IMR-90 (cell line): ENCODE results near the gene ZNF888. TPM values are rescaled to one million over a fixed set of nuclear protein-coding genes. Genes with fewer than 3 reads are reported as not detected.
A peak's percentile ranks its signal among the peaks of the same experiment; 100 is the strongest.

ENCODE experiments used
- ATAC-seq: fragments of 200-7000 bp; cut with Tn5 transposase; 2 replicates; pipeline ENCODE4 v1.9.1; 2020; ENCODE audit warnings: low read depth, mild to moderate bottlenecking, moderate library complexity
- Bru-seq: library from RNA; stranded (reverse); fragments of 400-500 nt; gene quantifications from one replicate; lab custom pipeline; 2021; lab: Mats Ljungman, UMichigan
- BruChase-seq, 2 experiments: library from RNA; stranded (reverse); fragments of 400-500 nt; gene quantifications; one replicate each; lab custom pipeline; 2021; lab: Mats Ljungman, UMichigan
- BruUV-seq: library from RNA; stranded (reverse); fragments of 400-500 nt; replicated peaks from 2 replicates; lab custom pipeline; 2021; lab: Mats Ljungman, UMichigan
- CTCF ChIA-PET: fragments of 300-600 bp; formaldehyde crosslinking; extraction: SDS; loops from one replicate; lab custom pipeline; 2021; ENCODE audit warnings: antibody characterized with exemption; lab: Yijun Ruan, JAX
- POLR2A ChIA-PET: fragments of 300-600 bp; sonication (Branson Sonifier 250); formaldehyde crosslinking; loops from one replicate; lab custom pipeline; 2022; ENCODE audit warnings: antibody characterized with exemption; ENCODE audit not compliant: unreplicated experiment; lab: Charles Lee
- DNase-seq: peaks from one replicate; pipeline ENCODE4 v3.0.0; 2013
- H2AFZ ChIP-seq: replicated peaks from 2 replicates; pipeline ENCODE3; 2013; ENCODE audit warnings: low read length, mild to moderate bottlenecking; ENCODE audit not compliant: poor library complexity
- H2AK5ac ChIP-seq: 2 replicates; pipeline ENCODE4 v1.6.1; 2013; ENCODE audit warnings: low read depth, low read length, inconsistent platforms
- H2AK9ac ChIP-seq: replicated peaks from 2 replicates; pipeline ENCODE3; 2013; ENCODE audit warnings: mild to moderate bottlenecking, low read depth, low read length, moderate library complexity; ENCODE audit not compliant: poor library complexity
- H2BK120ac ChIP-seq: 2 replicates; pipeline ENCODE4 v1.6.1; 2013; ENCODE audit warnings: low read depth, low read length, inconsistent platforms
- H2BK15ac ChIP-seq: 3 replicates; pipeline ENCODE4 v1.6.1; 2013; ENCODE audit warnings: low read depth, low read length, inconsistent platforms
- H2BK20ac ChIP-seq: 2 replicates; pipeline ENCODE4 v1.6.1; 2013; ENCODE audit warnings: low read depth, mild to moderate bottlenecking, inconsistent platforms, low read length, moderate library complexity
- H2BK5ac ChIP-seq: 2 replicates; pipeline ENCODE4 v1.6.1; 2013; ENCODE audit warnings: mild to moderate bottlenecking, low read depth, low read length, inconsistent platforms; ENCODE audit not compliant: poor library complexity, severe bottlenecking
- H3K14ac ChIP-seq: replicated peaks from 2 replicates; pipeline ENCODE4 v1.6.1; 2013; ENCODE audit warnings: low read depth, low read length, inconsistent platforms
- H3K18ac ChIP-seq: 2 replicates; pipeline ENCODE4 v1.6.1; 2013; ENCODE audit warnings: low read depth, low read length, control low read depth
- H3K23ac ChIP-seq: 2 replicates; pipeline ENCODE4 v1.6.1; 2013; ENCODE audit warnings: low read depth, low read length, inconsistent platforms
- H3K27ac ChIP-seq: 2 replicates; pipeline ENCODE4 v1.5.1; 2013; ENCODE audit warnings: mild to moderate bottlenecking, control low read depth, low read length; ENCODE audit not compliant: insufficient read depth
- H3K27me3 ChIP-seq: 2 replicates; pipeline ENCODE4 v1.6.1; 2013; ENCODE audit warnings: low read length; ENCODE audit not compliant: control insufficient read depth, insufficient read depth
- H3K36me3 ChIP-seq: 2 replicates; pipeline ENCODE4 v1.6.1; 2013; ENCODE audit warnings: low read length, mixed read lengths; ENCODE audit not compliant: control insufficient read depth, insufficient read depth
- H3K4ac ChIP-seq: 2 replicates; pipeline ENCODE4 v1.6.1; 2013; ENCODE audit warnings: low read depth, low read length, inconsistent platforms
- H3K4me1 ChIP-seq: 2 replicates; pipeline ENCODE4 v1.6.1; 2013; ENCODE audit warnings: low read length, mixed read lengths; ENCODE audit not compliant: control insufficient read depth, insufficient read depth
- H3K4me2 ChIP-seq: 2 replicates; pipeline ENCODE4 v1.6.1; 2013; ENCODE audit warnings: low read depth, mild to moderate bottlenecking, control low read depth, low read length, moderate library complexity
- H3K4me3 ChIP-seq: 2 replicates; pipeline ENCODE4 v1.5.1; 2013; ENCODE audit warnings: low read depth, mild to moderate bottlenecking, control low read depth, low read length, moderate library complexity; ENCODE audit not compliant: insufficient read depth
- H3K56ac ChIP-seq: 2 replicates; pipeline ENCODE4 v1.6.1; 2013; ENCODE audit warnings: low read length, inconsistent platforms; ENCODE audit not compliant: insufficient read depth; ENCODE audit errors: extremely low read depth
- H3K79me1 ChIP-seq, 2 experiments: 2 replicates each; pipeline ENCODE4 v1.6.1; 2013; ENCODE audit warnings: low read length in 2 of 2, inconsistent platforms in 1 of 2, low read depth in 1 of 2
- H3K9ac ChIP-seq: 2 replicates; pipeline ENCODE4 v1.6.1; 2013; ENCODE audit warnings: low read depth, low read length, control low read depth
- H3K9me1 ChIP-seq: 2 replicates; pipeline ENCODE4 v1.6.1; 2013; ENCODE audit warnings: low read length, inconsistent platforms; ENCODE audit not compliant: insufficient read depth
- H3K9me3 ChIP-seq: 2 replicates; pipeline ENCODE4 v1.6.1; 2013; ENCODE audit warnings: low read length; ENCODE audit not compliant: control insufficient read depth, insufficient read depth
- H4K20me1 ChIP-seq: 2 replicates; pipeline ENCODE4 v1.6.1; 2013; ENCODE audit warnings: low read length, inconsistent platforms; ENCODE audit not compliant: insufficient read depth
- H4K5ac ChIP-seq: 2 replicates; pipeline ENCODE4 v1.6.1; 2013; ENCODE audit warnings: mild to moderate bottlenecking, low read depth, low read length, control low read depth
- H4K8ac ChIP-seq, 2 experiments: 2 replicates each; pipeline ENCODE4 v1.6.1; 2013; ENCODE audit warnings: low read depth in 2 of 2, low read length in 2 of 2, control low read depth in 1 of 2, inconsistent platforms in 1 of 2
- H4K91ac ChIP-seq: 2 replicates; pipeline ENCODE4 v1.6.1; 2013; ENCODE audit warnings: low read depth, low read length, inconsistent platforms; ENCODE audit not compliant: insufficient read depth
- BHLHE40 ChIP-seq: fragments of 150-350 bp; IDR thresholded peaks from 2 replicates; pipeline ENCODE4 v1.6.1; 2016; ENCODE audit warnings: mild to moderate bottlenecking, low read depth, low read length
- CTCF ChIP-seq: conservative IDR thresholded peaks from 2 replicates; pipeline ENCODE4 v1.5.1; 2012; ENCODE audit warnings: mild to moderate bottlenecking, low read depth, low read length, improper control_type of control experiment
- MAFK ChIP-seq: IDR thresholded peaks from 2 replicates; pipeline ENCODE4 v1.6.1; 2012; ENCODE audit warnings: low read depth, low read length, improper control_type of control experiment
- MXI1 ChIP-seq: IDR thresholded peaks from 2 replicates; pipeline ENCODE4 v1.6.1; 2012; ENCODE audit warnings: low read depth, mild to moderate bottlenecking, low read length, moderate library complexity, borderline replicate concordance
- POLR2A ChIP-seq: IDR thresholded peaks from 2 replicates; pipeline ENCODE4 v1.6.1; 2012; ENCODE audit warnings: mild to moderate bottlenecking, low read depth, low read length
- SMC3 ChIP-seq: fragments of 150-350 bp; IDR thresholded peaks from 2 replicates; pipeline ENCODE4 v1.6.1; 2016; ENCODE audit warnings: low read depth, mild to moderate bottlenecking, antibody characterized with exemption, low read length, moderate library complexity
- WGBS, 2 experiments: methylation state at CpG; one replicate each; pipeline versions ENCODE4 v1.1.5 to v1.1.7; 2013; ENCODE audit warnings: missing lambda C conversion rate in 2 of 2; ENCODE audit not compliant: insufficient read length in 1 of 2; ENCODE audit errors: extremely low coverage in 2 of 2; 5-methylcytosine and 5-hydroxymethylcytosine counted together
- dilution Hi-C: fragments of 300-500 bp; cut with HindIII; formaldehyde crosslinking; loops from one replicate; pipeline ENCODE4 v1.14.3; 2018; ENCODE audit warnings: low sequenced_read_pairs; ENCODE audit not compliant: unreplicated experiment
- in situ Hi-C: fragments of 300-500 bp; cut with MboI; formaldehyde crosslinking; loops from 3 replicates; pipeline ENCODE4 v1.14.3; 2019; ENCODE audit warnings: low sequenced_read_pairs, inconsistent platforms, mixed read lengths
- intact Hi-C: fragments of 100-400 bp; cut with micrococcal nuclease; formaldehyde crosslinking; loops from 2 replicates; pipeline ENCODE4 v1.10.0; 2022
- long read RNA-seq: library from polyadenylated mRNA; unstranded; transcript quantifications from one replicate; pipeline ENCODE4 v2.0.0, GENCODE V29; 2021; ENCODE audit not compliant: unreplicated experiment
- polyA plus RNA-seq, 3 experiments: library from polyadenylated mRNA; depleted of rRNA; stranded (reverse); fragments of >200 nt; gene quantifications; 2 replicates each; pipeline ENCODE4 v1.2.3, GENCODE V29; 2012; ENCODE audit warnings: low replicate concordance in 1 of 3
- total RNA-seq: library from RNA; depleted of rRNA; stranded (reverse); fragments of >200 nt; gene quantifications from 2 replicates; pipeline ENCODE4 v1.2.3, GENCODE V29; 2012; rRNA removed
- TF ChIP-seq, protein P1 (sequence below): fragments of 150-350 bp; IDR thresholded peaks from 2 replicates; pipeline ENCODE4 v1.6.1; 2016; ENCODE audit warnings: low read depth, mild to moderate bottlenecking, low read length, moderate library complexity, borderline replicate concordance

ZNF888 gene
- total RNA-seq (6.1 TPM in 2 replicates), polyA plus RNA-seq (2012; rRNA removed) (0.50 and 0.82 TPM in 2 replicates), Bru-seq, nascent RNA (percentile 56 among the genes with signal in this experiment), BruChase-seq, experiment 1, labeled RNA remaining after a 6-hour chase (percentile 65 among the genes with signal in this experiment), BruChase-seq, experiment 2, labeled RNA remaining after a 2-hour chase (percentile 81 among the genes with signal in this experiment)
- polyA plus RNA-seq (2012; cell fraction: cytosol; rRNA removed): 0.10 and 0.15 TPM in 2 replicates
- 0.18 and 2.2 TPM in 2 replicates for polyA plus RNA-seq (2012; cell fraction: nucleus; rRNA removed; ENCODE audit: low replicate concordance)
- long read RNA-seq, partial matches to known transcripts: 0 of 1 reads
- long read RNA-seq, other reads (novel, unspliced or antisense): 1 of 1 reads

GRCh38 chr19:52922841-52923777 is at the start of gene ZNF888:
Gene ZNF888 (minus strand): TSS chr19:52923428. CDS start chr19:52917873, 5,555 bp downstream.
- POLR2A ChIA-PET: no interaction called here
- CTCF ChIA-PET: no interaction called here

More at GRCh38 chr19:52922841-52923777, at the start of gene ZNF888:
- Histone ChIP-seq H3K27me3 (no peaks in the 10 kb centered on the region), H3K56ac (peak within 1 kb of the TSS; percentile 90), H2BK15ac (peak within 1 kb of the TSS; percentile 59; the same call in 1 of the 3 replicates), H2AFZ (peak within 1 kb of the TSS; percentile 94), H3K27ac (peak within 1 kb of the TSS; percentile 90), H3K79me1 (peaks cover 0 to 7% of the 10 kb centered on the region in 2 experiments; a peak in 1 of 4 replicates), H3K9me1 (no peaks in the 10 kb centered on the region), H4K91ac (peak within 1 kb of the TSS; percentile 82), H3K14ac (peak within 1 kb of the TSS; percentile 97), H2BK5ac (peak within 1 kb of the TSS; percentile 85), H3K4ac (peak within 1 kb of the TSS; percentile 69), H4K5ac (peak within 1 kb of the TSS; percentile 90), H3K23ac (peak within 1 kb of the TSS; percentile 85; the same call in 1 of the 2 replicates), H4K20me1 (no peaks in the 10 kb centered on the region), H3K36me3 (no peaks in the 10 kb centered on the region), H2BK20ac (peak within 1 kb of the TSS; percentile 27; the same call in 1 of the 2 replicates), H3K4me3 (peak within 1 kb of the TSS; percentile 78), H2BK120ac (peak within 1 kb of the TSS; percentile 64), H3K4me1 (no peaks in the 10 kb centered on the region), H2AK5ac (no peak within 1 kb of the TSS), H3K9me3 (no peaks in the 10 kb centered on the region), H4K8ac (peak within 1 kb of the TSS; percentile 69 to 87), H3K18ac (peak within 1 kb of the TSS; percentile 92), H3K9ac (peak within 1 kb of the TSS; percentile 88), H2AK9ac (peak within 1 kb of the TSS; percentile 81), H3K4me2 (peak within 1 kb of the TSS; percentile 92)
- dilution Hi-C loops: no loop called here
- in situ Hi-C loops: no loop called here
- BruUV-seq: no TSS peak
- DNase-seq (peak; percentile 70), ATAC-seq (peak; percentile 99)
- TF ChIP-seq CTCF (no peak), SMC3 (0 out of 2 replicates have a peak, but pooled peaks have one; percentile 2), MAFK (no peak), POLR2A (peak; percentile 65; the same call in 1 of the 2 replicates), BHLHE40 (no peak), MXI1 (peak; percentile 96)
- TF ChIP-seq, protein P1, sequence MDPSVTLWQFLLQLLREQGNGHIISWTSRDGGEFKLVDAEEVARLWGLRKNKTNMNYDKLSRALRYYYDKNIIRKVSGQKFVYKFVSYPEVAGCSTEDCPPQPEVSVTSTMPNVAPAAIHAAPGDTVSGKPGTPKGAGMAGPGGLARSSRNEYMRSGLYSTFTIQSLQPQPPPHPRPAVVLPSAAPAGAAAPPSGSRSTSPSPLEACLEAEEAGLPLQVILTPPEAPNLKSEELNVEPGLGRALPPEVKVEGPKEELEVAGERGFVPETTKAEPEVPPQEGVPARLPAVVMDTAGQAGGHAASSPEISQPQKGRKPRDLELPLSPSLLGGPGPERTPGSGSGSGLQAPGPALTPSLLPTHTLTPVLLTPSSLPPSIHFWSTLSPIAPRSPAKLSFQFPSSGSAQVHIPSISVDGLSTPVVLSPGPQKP: peak; percentile 37; the same call in 1 of the 2 replicates
- 4% methylated on average over 8 of the region's 55 CpGs; no CpG with 5 or more reads in 1 of the 2 experiments for WGBS, 2 experiments
- intact Hi-C loops: loop anchor here (2.0 kb wide), 1 partner anchor 40 kb away; the partner anchor contains the start of gene ZNF816
